Fibroblast of pulmonary artery (primary cell): ENCODE data around the gene CD44.

Experiments
- DNase-seq: peaks from one replicate; pipeline ENCODE4 v3.0.0-alpha.2; 2010; ENCODE audit warnings: low read depth
- H3K4me3 ChIP-seq: replicated peaks from 2 replicates; pipeline ENCODE4 v1.5.1; 2011; ENCODE audit warnings: low read depth, mild to moderate bottlenecking, control low read depth, low read length, moderate library complexity
- CTCF ChIP-seq: IDR thresholded peaks from 2 replicates; pipeline ENCODE4 v1.5.1; 2011; ENCODE audit warnings: mild to moderate bottlenecking, control low read depth, low read length, inconsistent platforms; ENCODE audit errors: missing control alignments

CD44 gene

GRCh38 chr11:35157814-35158700 lies 19.1 kb downstream of the CD44 start:
- no peak overlapping the region for H3K4me3 ChIP-seq
- DNase-seq = no peak
- no peak for TF ChIP-seq CTCF

DNA sequence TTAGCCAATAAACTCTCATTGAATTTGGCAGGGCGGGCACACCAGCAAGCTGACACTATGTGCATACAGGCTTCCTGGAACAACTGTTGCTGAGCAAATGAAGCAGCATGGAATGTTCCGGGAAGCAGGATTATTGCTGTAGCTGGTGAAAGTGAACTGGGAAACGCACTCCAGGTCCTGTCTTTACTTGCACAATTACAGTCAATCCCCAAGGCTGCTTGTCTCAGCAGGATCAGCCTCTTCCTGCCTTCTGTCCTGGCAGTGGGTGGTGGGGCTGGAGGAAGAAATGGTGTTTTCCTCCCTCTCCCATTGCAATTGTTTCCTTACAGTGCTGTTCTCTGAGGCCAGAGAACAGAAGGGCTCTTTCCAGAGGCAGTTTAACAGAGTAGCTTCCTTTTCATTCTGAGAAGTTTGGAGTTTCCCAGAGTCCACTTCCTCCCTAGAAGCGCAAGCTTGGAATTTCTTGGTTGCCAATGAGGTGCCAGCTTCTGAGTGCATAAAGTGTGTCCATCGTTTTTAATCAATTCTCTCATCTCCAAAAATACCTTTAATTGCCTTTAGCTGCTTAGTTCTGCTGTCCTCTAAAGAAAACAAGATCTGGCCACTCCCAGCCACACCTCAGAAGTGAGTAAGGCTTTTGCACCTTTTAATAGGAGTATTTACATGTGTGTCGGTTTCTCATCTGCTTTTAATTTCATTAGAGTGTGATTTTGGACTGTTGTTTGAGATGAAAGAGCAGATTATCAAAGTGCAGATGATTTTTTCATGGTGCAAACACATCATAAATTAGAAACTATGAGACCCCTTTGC lies 19.9 kb downstream of the CD44 start:
- no peak for TF ChIP-seq CTCF
- DNase-seq = peak; percentile 62
- no peak overlapping the region for H3K4me3 ChIP-seq

DNA sequence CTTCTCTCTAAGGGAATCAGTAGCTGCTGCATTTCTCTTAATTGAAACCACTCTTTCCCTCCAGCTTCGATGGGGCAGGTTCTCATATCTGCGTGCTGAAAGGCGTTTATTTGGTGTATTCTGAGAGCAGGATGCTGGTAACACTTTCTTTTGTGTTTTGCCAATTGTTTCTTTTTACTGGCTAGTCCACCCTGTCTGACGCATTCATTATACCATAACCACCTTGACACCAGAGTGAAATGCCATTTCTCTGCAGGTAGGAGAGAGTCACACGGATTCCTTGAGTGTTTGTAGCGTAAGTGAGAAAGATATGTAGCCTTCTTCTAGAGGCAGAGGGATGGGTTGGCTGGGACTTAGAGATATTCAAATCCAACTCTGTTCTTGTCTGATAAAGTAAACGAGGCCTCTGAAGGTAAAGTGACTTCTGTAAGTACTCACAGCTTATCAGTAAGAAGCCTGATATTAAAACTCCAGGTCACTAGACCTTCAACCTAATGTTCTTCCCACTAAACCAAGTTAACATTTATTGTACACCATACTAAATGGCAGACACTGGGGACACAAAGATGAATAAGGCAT lies 21.4 kb downstream of the CD44 start:
- H3K4me3 ChIP-seq = no peak overlapping the region

GRCh38 chr11:35160902-35161597 lies 22.1 kb downstream of the CD44 start:
- TF ChIP-seq CTCF = no peak
- H3K4me3 ChIP-seq = no peak overlapping the region
- no peak for DNase-seq

More for the DNA sequence above, 21.4 kb downstream of the CD44 start:
- no peak for DNase-seq
- no peak for TF ChIP-seq CTCF

- no peak for TF ChIP-seq CTCF
- DNase-seq = no peak
- no peak overlapping the region for H3K4me3 ChIP-seq
Measured at GRCh38 chr11:35162745-35163144, 23.8 kb downstream of the CD44 start.

GRCh38 chr11:35163209-35163608 lies 24.2 kb downstream of the CD44 start:
- H3K4me3 ChIP-seq = no peak overlapping the region
- DNase-seq = no peak
- TF ChIP-seq CTCF = no peak
